Muscle of leg (tissue), 11 donors: ENCODE data around the gene USP5. TPM values are rescaled to one million over a fixed set of nuclear protein-coding genes. Genes with fewer than 3 reads are reported as not detected.
A peak's percentile ranks its signal among the peaks of the same experiment; 100 is the strongest.

ENCODE experiments used
- DNase-seq: peaks from one replicate; pipeline ENCODE4 v3.0.0; 2013
- H3K27ac ChIP-seq: one replicate; pipeline ENCODE4 v1.5.1; 2013; ENCODE audit warnings: mild to moderate bottlenecking, low read length, control low read depth
- H3K27me3 ChIP-seq: one replicate; pipeline ENCODE4 v1.6.1; 2013; ENCODE audit warnings: low read length; ENCODE audit not compliant: control insufficient read depth, insufficient read depth
- H3K36me3 ChIP-seq: one replicate; pipeline ENCODE4 v1.6.1; 2013; ENCODE audit warnings: low read length; ENCODE audit not compliant: control insufficient read depth, insufficient read depth
- H3K4me1 ChIP-seq: one replicate; pipeline ENCODE4 v1.6.1; 2013; ENCODE audit warnings: low read length; ENCODE audit not compliant: control insufficient read depth, insufficient read depth
- H3K4me3 ChIP-seq: one replicate; pipeline ENCODE4 v1.5.1; 2013; ENCODE audit warnings: low read length, control low read depth
- H3K9me3 ChIP-seq: replicated peaks from 2 replicates; pipeline ENCODE4 v1.6.1; 2013; ENCODE audit warnings: low read depth, low read length; ENCODE audit not compliant: control insufficient read depth
- WGBS: methylation state at CpG from one replicate; pipeline ENCODE4 v1.1.5; 2013; ENCODE audit warnings: missing lambda C conversion rate; ENCODE audit not compliant: insufficient coverage; 5-methylcytosine and 5-hydroxymethylcytosine counted together
- polyA plus RNA-seq, 8 donors: library from polyadenylated mRNA; unstranded; fragments of 120-200 nt; gene quantifications; one replicate each; pipeline versions ENCODE4 v1.2.1 to v1.2.3, GENCODE V29; 2013; ENCODE audit warnings: inconsistent platforms in 1 of 8, low replicate concordance in 1 of 8; ENCODE audit not compliant: insufficient read length in 8 of 8, insufficient read depth in 1 of 8
- total RNA-seq: library from RNA; stranded (reverse); fragments of 120-200 nt; gene quantifications from one replicate; pipeline ENCODE4 v1.2.4, GENCODE V29; 2013

Gene USP5
- total and polyA plus RNA-seq, 9 donors = 56.2 to 73.9 (median 64.8) TPM

GRCh38 chr12:6851153-6851920 lies 613 bp upstream of the USP5 start, which contains the start of gene CDCA3:
Gene CDCA3, minus strand, starts transcription at chr12:6851286. Its CDS starts 334 bp downstream, at chr12:6850952.
- peak within 1 kb of the TSS; percentile 99 for H3K27ac ChIP-seq
- H3K9me3 ChIP-seq = no peaks in the 10 kb centered on the region
- H3K4me3 ChIP-seq = peak within 1 kb of the TSS; percentile 80
- WGBS = 0% methylated on average over 27 of the region's 37 CpGs
- peaks cover 59% of the 10 kb centered on the region for H3K36me3 ChIP-seq
- peak; percentile 99 for DNase-seq
- H3K27me3 ChIP-seq = no peaks in the 10 kb centered on the region
- H3K4me1 ChIP-seq = peaks cover 24% of the 10 kb centered on the region

- DNase-seq = peak; percentile 65
- peak overlapping the region; percentile 72 for H3K27ac ChIP-seq
- under 1% methylated on average over 11 of the region's 18 CpGs for WGBS
- peak overlapping the region; percentile 80 for H3K4me3 ChIP-seq
- no peaks in the 10 kb centered on the region for H3K27me3 ChIP-seq
- peaks cover 24% of the 10 kb centered on the region for H3K4me1 ChIP-seq
- no peaks in the 10 kb centered on the region for H3K9me3 ChIP-seq
- H3K36me3 ChIP-seq = peaks cover 60% of the 10 kb centered on the region
Measured at GRCh38 chr12:6852651-6853354, 853 bp downstream of the USP5 start.

- Histone ChIP-seq H3K27me3 (no peaks in the 10 kb centered on the region), H3K36me3 (peaks cover 62% of the 10 kb centered on the region), H3K4me3 (no peak overlapping the region), H3K9me3 (no peaks in the 10 kb centered on the region), H3K27ac (peak overlapping the region; percentile 72), H3K4me1 (peaks cover 28% of the 10 kb centered on the region)
- DNase-seq = no peak
- no CpG with 5 or more reads among the region's 1 CpG for WGBS
Measured at GRCh38 chr12:6853626-6854025, 1.7 kb downstream of the USP5 start.

GRCh38 chr12:6854036-6854435 lies 2.1 kb downstream of the USP5 start:
- no peak for DNase-seq
- Histone ChIP-seq H3K27me3 (no peaks in the 10 kb centered on the region), H3K27ac (no peak overlapping the region), H3K4me1 (peaks cover 30% of the 10 kb centered on the region), H3K9me3 (no peaks in the 10 kb centered on the region), H3K4me3 (no peak overlapping the region), H3K36me3 (peaks cover 62% of the 10 kb centered on the region)
- 76% methylated on average over 5 of the region's 6 CpGs for WGBS

- no peak for DNase-seq
- Histone ChIP-seq H3K27ac (no peak overlapping the region), H3K36me3 (peaks cover 65% of the 10 kb centered on the region), H3K27me3 (no peaks in the 10 kb centered on the region), H3K4me3 (no peak overlapping the region), H3K9me3 (no peaks in the 10 kb centered on the region), H3K4me1 (peaks cover 24% of the 10 kb centered on the region)
- 87% methylated on average over 12 of the region's 14 CpGs for WGBS
Measured at GRCh38 chr12:6855322-6855721, 3.4 kb downstream of the USP5 start.

GRCh38 chr12:6858799-6859198 lies 6.8 kb downstream of the USP5 start:
- Histone ChIP-seq H3K27ac (peak overlapping the region; percentile 75), H3K4me1 (peaks cover 10% of the 10 kb centered on the region), H3K9me3 (no peaks in the 10 kb centered on the region), H3K4me3 (no peak overlapping the region), H3K27me3 (no peaks in the 10 kb centered on the region), H3K36me3 (peaks cover 90% of the 10 kb centered on the region)
- DNase-seq = peak; percentile 50
- WGBS = 100% methylated on average over 1 of the region's 2 CpGs

GRCh38 chr12:6860116-6860515 lies 8.2 kb downstream of the USP5 start:
- Histone ChIP-seq H3K4me3 (no peak overlapping the region), H3K9me3 (no peaks in the 10 kb centered on the region), H3K4me1 (peaks cover 10% of the 10 kb centered on the region), H3K36me3 (peaks cover 94% of the 10 kb centered on the region), H3K27me3 (no peaks in the 10 kb centered on the region), H3K27ac (no peak overlapping the region)
- whole genome bisulfite sequencing = 90% methylated on average over 7 of the region's 9 CpGs
- no peak for DNase-seq

- Histone ChIP-seq H3K27ac (no peak overlapping the region), H3K27me3 (no peaks in the 10 kb centered on the region), H3K36me3 (peaks cover 92% of the 10 kb centered on the region), H3K4me3 (no peak overlapping the region), H3K4me1 (peaks cover 11% of the 10 kb centered on the region), H3K9me3 (no peaks in the 10 kb centered on the region)
- DNase-seq = no peak
- 97% methylated on average over 7 of the region's 7 CpGs for WGBS
Measured at GRCh38 chr12:6860942-6861341, 9.0 kb downstream of the USP5 start.

GRCh38 chr12:6861391-6861790 lies 9.4 kb downstream of the USP5 start:
- DNase-seq = no peak
- no peaks in the 10 kb centered on the region for H3K9me3 ChIP-seq
- WGBS = 94% methylated on average over 8 of the region's 9 CpGs

GRCh38 chr12:6863033-6863432 lies 11.1 kb downstream of the USP5 start:
- DNase-seq = no peak
- Histone ChIP-seq H3K27me3 (no peaks in the 10 kb centered on the region), H3K4me3 (no peak overlapping the region), H3K9me3 (no peaks in the 10 kb centered on the region), H3K36me3 (peaks cover 78% of the 10 kb centered on the region), H3K27ac (no peak overlapping the region), H3K4me1 (peaks cover 21% of the 10 kb centered on the region)
- WGBS = 89% methylated on average over 11 of the region's 11 CpGs

More at GRCh38 chr12:6861391-6861790, 9.4 kb downstream of the USP5 start:
- H3K27me3 ChIP-seq = no peaks in the 10 kb centered on the region
- no peak overlapping the region for H3K4me3 ChIP-seq
- peaks cover 14% of the 10 kb centered on the region for H3K4me1 ChIP-seq
- H3K36me3 ChIP-seq = peaks cover 92% of the 10 kb centered on the region
- H3K27ac ChIP-seq = no peak overlapping the region
